ENCODE results near the gene ZNF366. TPM values are rescaled to one million over a fixed set of nuclear protein-coding genes. Genes with fewer than 3 reads are reported as not detected.

ZNF366 gene
- total RNA-seq, 4 donors from 2014 or later: 2.8 to 6.5 (median 4.9) TPM

GRCh38 chr5:72479921-72480320 is 27.3 kb downstream of the ZNF366 start:
- no peak overlapping the region for H3K27ac ChIP-seq
- H3K27me3 ChIP-seq: no peaks in the 10 kb centered on the region
- no peak overlapping the region for H3K4me3 ChIP-seq
- 67 to 90% methylated on average over 1 of the region's 1 CpG for WGBS, 2 donors (ENCODE audit: low coverage in 1 of 2)
- TF ChIP-seq POLR2A (IDR thresholded peaks at IDR 0.05) (no peak), EP300 (IDR thresholded peaks at IDR 0.05) (no peak), CTCF (IDR thresholded peaks at IDR 0.05) (no peak), POLR2AphosphoS5 (IDR thresholded peaks at IDR 0.05) (no peak)
- no peaks in the 10 kb centered on the region for H3K9me3 ChIP-seq
- H3K36me3 ChIP-seq: no peaks in the 10 kb centered on the region
- no peak for ATAC-seq
- peaks cover 2 to 23% (median 11%) of the 10 kb centered on the region in 3 donors for H3K4me1 ChIP-seq

- Histone ChIP-seq H3K27me3 (no peaks in the 10 kb centered on the region), H3K27ac (peak overlapping the region; percentile 39 to 56 (median 48)), H3K4me3 (no peak overlapping the region), H3K4me1 (peaks cover 2 to 23% (median 11%) of the 10 kb centered on the region in 3 donors), H3K36me3 (no peaks in the 10 kb centered on the region), H3K9me3 (no peaks in the 10 kb centered on the region)
- peak; percentile 68 for ATAC-seq
- TF ChIP-seq EP300 (IDR thresholded peaks at IDR 0.05) (no peak), POLR2AphosphoS5 (IDR thresholded peaks at IDR 0.05) (peak; percentile 62)
- 0% methylated on average over 1 of the region's 1 CpG for WGBS, 2 donors (ENCODE audit: low coverage in 1 of 2)
Observed at GRCh38 chr5:72478684-72479083, 28.5 kb downstream of the ZNF366 start.

GRCh38 chr5:72478276-72478675 is 28.9 kb downstream of the ZNF366 start:
- ATAC-seq: no peak
- no peaks in the 10 kb centered on the region for H3K36me3 ChIP-seq
- no peaks in the 10 kb centered on the region for H3K27me3 ChIP-seq
- H3K9me3 ChIP-seq: no peaks in the 10 kb centered on the region
- TF ChIP-seq POLR2A (IDR thresholded peaks at IDR 0.05) (no peak), POLR2AphosphoS5 (IDR thresholded peaks at IDR 0.05) (no peak), CTCF (IDR thresholded peaks at IDR 0.05) (no peak), EP300 (IDR thresholded peaks at IDR 0.05) (no peak)
- H3K4me3 ChIP-seq: no peak overlapping the region
- H3K4me1 ChIP-seq: peaks cover 2 to 23% (median 11%) of the 10 kb centered on the region in 3 donors
- peak overlapping the region in 2 of 4 donors; percentile 50 to 56 for H3K27ac ChIP-seq

GRCh38 chr5:72477644-72478043 is 29.6 kb downstream of the ZNF366 start:
- no peak overlapping the region for H3K4me3 ChIP-seq
- H3K36me3 ChIP-seq: no peaks in the 10 kb centered on the region
- WGBS, 2 donors (ENCODE audit: low coverage in 1 of 2): 80 to 89% methylated on average over 3 to 4 of the region's 4 CpGs
- no peaks in the 10 kb centered on the region for H3K9me3 ChIP-seq
- H3K4me1 ChIP-seq: peaks cover 2 to 23% (median 12%) of the 10 kb centered on the region in 3 donors
- no peak for TF ChIP-seq EP300 (IDR thresholded peaks at IDR 0.05)
- no peak for TF ChIP-seq CTCF (IDR thresholded peaks at IDR 0.05)
- TF ChIP-seq POLR2AphosphoS5 (IDR thresholded peaks at IDR 0.05): no peak
- no peak for TF ChIP-seq POLR2A (IDR thresholded peaks at IDR 0.05)
- no peak overlapping the region for H3K27ac ChIP-seq
- H3K27me3 ChIP-seq: no peaks in the 10 kb centered on the region
- no peak for ATAC-seq

- no peak overlapping the region for H3K4me3 ChIP-seq
- no peaks in the 10 kb centered on the region for H3K9me3 ChIP-seq
- no peaks in the 10 kb centered on the region for H3K36me3 ChIP-seq
- TF ChIP-seq CTCF (IDR thresholded peaks at IDR 0.05) (no peak), POLR2A (IDR thresholded peaks at IDR 0.05) (no peak), POLR2AphosphoS5 (IDR thresholded peaks at IDR 0.05) (no peak), EP300 (IDR thresholded peaks at IDR 0.05) (no peak)
- H3K27ac ChIP-seq: no peak overlapping the region
- H3K4me1 ChIP-seq: peaks cover 2 to 23% (median 16%) of the 10 kb centered on the region in 3 donors
- 33 to 70% methylated on average over 1 of the region's 1 CpG for WGBS, 2 donors (ENCODE audit: low coverage in 1 of 2)
- ATAC-seq: no peak
- no peaks in the 10 kb centered on the region for H3K27me3 ChIP-seq
Observed at GRCh38 chr5:72477176-72477575, 30.0 kb downstream of the ZNF366 start.
